AG08396 (cell line): ENCODE data around the gene DYNC2I2.
A peak's percentile ranks its signal among the peaks of the same experiment; 100 is the strongest.
"Not testable (repeated sequence)": the region's sequence is repeated elsewhere in the genome, so short reads cannot be mapped to it uniquely, and the experiment has no call there.

Experiments
- DNase-seq: peaks from one replicate; pipeline ENCODE4 v3.0.0; 2012; ENCODE audit warnings: low spot score, mixed read lengths

The DYNC2I2 gene

GRCh38 chr9:128656416-128657343 is at the start of gene DYNC2I2:
Gene DYNC2I2, minus strand, starts transcription at chr9:128656847. Its CDS starts 121 bp downstream, at chr9:128656726.
- peak; percentile 98 for DNase-seq

- no peak for DNase-seq
Measured at GRCh38 chr9:128706045-128706444, 49.4 kb upstream of the DYNC2I2 start.

GRCh38 chr9:128705051-128705965 is 48.7 kb upstream of the DYNC2I2 start:
- DNase-seq: no peak

GRCh38 chr9:128704356-128704670 is 47.7 kb upstream of the DYNC2I2 start:
- DNase-seq: no peak

- no peak for DNase-seq
Measured at GRCh38 chr9:128703616-128704355, 47.1 kb upstream of the DYNC2I2 start.

GRCh38 chr9:128702949-128703615 is 46.4 kb upstream of the DYNC2I2 start:
- peak; percentile 48 for DNase-seq

GRCh38 chr9:128702445-128702948 is 45.9 kb upstream of the DYNC2I2 start, which contains the start of gene PKN3:
Gene PKN3, plus strand, starts transcription at chr9:128702503. Its CDS starts 413 bp downstream, at chr9:128702916.
- DNase-seq: peak; percentile 96

GRCh38 chr9:128701227-128701854 is 44.7 kb upstream of the DYNC2I2 start:
- DNase-seq: no peak

GRCh38 chr9:128699096-128699795 is 42.6 kb upstream of the DYNC2I2 start:
- not testable (repeated sequence) for DNase-seq

GRCh38 chr9:128696923-128697707 is 40.5 kb upstream of the DYNC2I2 start:
- no peak for DNase-seq

GRCh38 chr9:128694344-128694743 is 37.7 kb upstream of the DYNC2I2 start:
- no peak for DNase-seq

- not testable (repeated sequence) for DNase-seq
Measured at GRCh38 chr9:128693738-128694137, 37.1 kb upstream of the DYNC2I2 start.

- DNase-seq: no peak
Measured at GRCh38 chr9:128690684-128691034, 34.0 kb upstream of the DYNC2I2 start.

GRCh38 chr9:128689820-128690683 is 33.4 kb upstream of the DYNC2I2 start:
- peak; percentile 82 for DNase-seq

GRCh38 chr9:128689293-128689774 is 32.7 kb upstream of the DYNC2I2 start:
- DNase-seq: no peak

GRCh38 chr9:128688501-128689292 is 32.0 kb upstream of the DYNC2I2 start, which contains the start of gene SET:
Gene SET, plus strand, starts transcription at chr9:128689222. Its CDS starts 361 bp downstream, at chr9:128689583.
- DNase-seq: peak; percentile 100

- DNase-seq: no peak
Measured at GRCh38 chr9:128687453-128687852, 30.8 kb upstream of the DYNC2I2 start.
